K562 (cell line): Measurements from ENCODE around the gene CDCA4. TPM values are rescaled to one million over a fixed set of nuclear protein-coding genes. Genes with fewer than 3 reads are reported as not detected.

Source experiments
- CREB3L1 ChIP-seq: fragments of 450-650 bp; IDR thresholded peaks from 2 replicates; pipeline ENCODE4 v1.6.1; 2014; ENCODE audit warnings: low read depth, mild to moderate bottlenecking, moderate library complexity, borderline replicate concordance
- DMBX1 ChIP-seq: fragments of 250-450 bp; sonication (Bioruptor Pico); IDR thresholded peaks from 2 replicates; pipeline ENCODE4 v1.8.0; 2022; ENCODE audit warnings: inconsistent platforms, mild to moderate bottlenecking, moderate library complexity, borderline replicate concordance
- HDAC1 ChIP-seq, 2 experiments: fragments of 450-650 bp; IDR thresholded peaks; 2 replicates each; pipeline ENCODE4 v1.6.1; 2016 to 2017; ENCODE audit warnings: inconsistent platforms in 1 of 2, mild to moderate bottlenecking in 1 of 2, moderate library complexity in 1 of 2
- HDAC2 ChIP-seq: fragments of 450-650 bp; IDR thresholded peaks from 2 replicates; pipeline ENCODE4 v1.6.1; 2016; ENCODE audit warnings: mild to moderate bottlenecking
- MNT ChIP-seq, 2 experiments: fragments of 450-650 bp; conservative IDR thresholded peaks; 2 replicates each; pipeline ENCODE4 v1.6.1; 2017; ENCODE audit warnings: mild to moderate bottlenecking in 2 of 2, moderate library complexity in 2 of 2
- PKNOX1 ChIP-seq: fragments of 450-650 bp; IDR thresholded peaks from 2 replicates; pipeline ENCODE4 v1.6.1; 2016
- POLR2A ChIP-seq: fragments of 450-650 bp; conservative IDR thresholded peaks from 2 replicates; pipeline ENCODE4 v1.6.1; 2016
- RBFOX2 ChIP-seq: fragments of 200-400 bp; formaldehyde crosslinking; IDR thresholded peaks from 2 replicates; pipeline ENCODE4 v1.6.1; 2017; ENCODE audit warnings: low read depth, mild to moderate bottlenecking, low read length, moderate library complexity
- THRAP3 ChIP-seq: fragments of 450-650 bp; IDR thresholded peaks from 2 replicates; pipeline ENCODE4 v1.6.1; 2016; ENCODE audit warnings: mild to moderate bottlenecking, inconsistent platforms, borderline replicate concordance
- TOE1 ChIP-seq, 2 experiments: fragments of 450-650 bp in 1 of 2; sonication (generic) in 1 of 2; formaldehyde crosslinking in 1 of 2; IDR thresholded peaks; 2 replicates each; pipeline versions ENCODE4 v1.7.1 to v1.8.0; 2016 to 2022; ENCODE audit warnings: borderline replicate concordance in 2 of 2, mild to moderate bottlenecking in 2 of 2, antibody characterized with exemption in 1 of 2, inconsistent platforms in 1 of 2, low read depth in 1 of 2, missing genetic modification reagents in 1 of 2, moderate library complexity in 1 of 2
- ZBTB40 ChIP-seq, 2 experiments: fragments of 450-650 bp in 1 of 2; sonication (generic) in 1 of 2; formaldehyde crosslinking in 1 of 2; IDR thresholded peaks; 2 replicates each; pipeline versions ENCODE4 v1.7.1 to v1.9.0; 2016 to 2022; ENCODE audit warnings: inconsistent platforms in 1 of 2, mild to moderate bottlenecking in 1 of 2, missing genetic modification reagents in 1 of 2
- ZFP30 ChIP-seq: fragments of 250-450 bp; sonication (Bioruptor Pico); IDR thresholded peaks from 2 replicates; pipeline ENCODE4 v1.8.0; 2022; ENCODE audit warnings: moderate library complexity, mild to moderate bottlenecking, inconsistent platforms, borderline replicate concordance
- ZNF778 ChIP-seq: fragments of 450-650 bp; formaldehyde crosslinking; IDR thresholded peaks from 2 replicates; pipeline ENCODE4 v1.4.0; 2020; ENCODE audit warnings: mild to moderate bottlenecking, moderate library complexity
- polyA plus RNA-seq, 8 experiments: library from polyadenylated mRNA; depleted of rRNA in 4 of 8; stranded (reverse) in 5 of 8; unstranded in 3 of 8; fragments of >200 nt; fragmentation: Nextera tagmentation in 2 of 8; fragmentation: Illumina TruSeq in 1 of 8; extraction: Ambion mirVana in 2 of 8; extraction: Trizol in 1 of 8; gene quantifications; 2 replicates each; pipeline versions ENCODE4 v1.2.1 to v1.2.3, GENCODE V29; 2011 to 2014; ENCODE audit warnings: inconsistent platforms in 1 of 8, missing spikeins in 1 of 8
- total RNA-seq, 7 experiments: library from RNA; depleted of rRNA in 6 of 7; stranded (reverse); fragments of >200 nt in 6 of 7; fragmentation: Illumina TruSeq in 2 of 7; extraction: Trizol in 2 of 7; gene quantifications; 2 replicates each; pipeline versions ENCODE4 v1.2.1 to v1.2.3, GENCODE V29; 2011 to 2021; ENCODE audit warnings: low replicate concordance in 1 of 7

CDCA4 gene
- total and polyA plus RNA-seq, 9 of the 15 experiments (the other 6 are each of a cell fraction or from before 2014, with no cell fraction given), result 6.6 to 44.2 (median 23.0) TPM

- TF ChIP-seq THRAP3 (no peak), HDAC2 (peak; percentile 80), MNT (conservative IDR thresholded peaks at IDR 0.05) (peak; percentile 71 to 90), DMBX1 (CRISPR knock-in tag) (no peak), PKNOX1 (peak; percentile 61), RBFOX2 (no peak), POLR2A (peak; percentile 19; the same call in 1 of the 2 replicates), HDAC1 (IDR thresholded peaks at IDR 0.05) (peak in 1 of 2 experiments; percentile 77; a peak in 1 of 4 replicates), ZFP30 (CRISPR knock-in tag) (no peak), TOE1 (IDR thresholded peaks at IDR 0.05; ENCODE audit: borderline replicate concordance) (no peak), TOE1 (CRISPR knock-in tag; IDR thresholded peaks at IDR 0.05; ENCODE audit: borderline replicate concordance, low read depth) (no peak), ZNF778 (CRISPR knock-in tag) (no peak), ZBTB40 (IDR thresholded peaks at IDR 0.05) (0 out of 2 replicates have a peak, but pooled peaks have one; percentile 32), ZBTB40 (CRISPR knock-in tag; IDR thresholded peaks at IDR 0.05) (no peak), CREB3L1 (0 out of 2 replicates have a peak, but pooled peaks have one; percentile 56)
Measured at GRCh38 chr14:105021656-105022275, 883 bp upstream of the CDCA4 start (continued).
